Progenitor cell of endocrine pancreas (in vitro differentiated cells): Measurements from ENCODE around the gene PMVK. TPM values are rescaled to one million over a fixed set of nuclear protein-coding genes. Genes with fewer than 3 reads are reported as not detected.

Experiments used
- DNase-seq: peaks from one replicate; pipeline ENCODE4 v3.0.0; 2021; ENCODE audit warnings: low spot score; ENCODE audit not compliant: unreplicated experiment
- H3K27ac Mint-ChIP-seq: 2 replicates; pipeline ENCODE4 v1.8.0; 2021; ENCODE audit warnings: mild to moderate bottlenecking, moderate library complexity, mixed read lengths
- H3K27me3 Mint-ChIP-seq: 2 replicates; pipeline ENCODE4 v1.8.0; 2021; ENCODE audit warnings: mixed read lengths
- H3K36me3 Mint-ChIP-seq: 2 replicates; pipeline ENCODE4 v1.8.0; 2022; ENCODE audit warnings: mixed read lengths; ENCODE audit not compliant: insufficient read depth
- H3K4me1 Mint-ChIP-seq: 2 replicates; pipeline ENCODE4 v1.8.0; 2021; ENCODE audit warnings: low read depth, mixed read lengths
- H3K4me3 Mint-ChIP-seq: 2 replicates; pipeline ENCODE4 v1.8.0; 2021; ENCODE audit warnings: low read depth, mild to moderate bottlenecking, moderate library complexity, mixed read lengths
- H3K9me3 Mint-ChIP-seq: 2 replicates; pipeline ENCODE4 v1.8.0; 2021; ENCODE audit warnings: low read depth, mixed read lengths
- microRNA-seq: library from miRNA; unstranded; fragments of <30 nt; microRNA quantifications from one replicate; pipeline ENCODE4 v1.1.0, GENCODE V29; 2020; ENCODE audit warnings: borderline number of aligned reads; ENCODE audit not compliant: unreplicated experiment
- total RNA-seq: library from RNA; stranded (reverse); gene quantifications from 2 replicates; pipeline ENCODE4 v1.2.1, GENCODE V29; 2021
- TF ChIP-seq, protein P1 (sequence below): fragments of 200-600 bp; sonication (generic); IDR thresholded peaks from one replicate; pipeline ENCODE4 v1.5.0; 2021; ENCODE audit warnings: antibody characterized with exemption, mild to moderate bottlenecking; ENCODE audit not compliant: unreplicated experiment

Gene PMVK
- total RNA-seq, 1 donor from 2014 or later = 26.9 TPM

DNA sequence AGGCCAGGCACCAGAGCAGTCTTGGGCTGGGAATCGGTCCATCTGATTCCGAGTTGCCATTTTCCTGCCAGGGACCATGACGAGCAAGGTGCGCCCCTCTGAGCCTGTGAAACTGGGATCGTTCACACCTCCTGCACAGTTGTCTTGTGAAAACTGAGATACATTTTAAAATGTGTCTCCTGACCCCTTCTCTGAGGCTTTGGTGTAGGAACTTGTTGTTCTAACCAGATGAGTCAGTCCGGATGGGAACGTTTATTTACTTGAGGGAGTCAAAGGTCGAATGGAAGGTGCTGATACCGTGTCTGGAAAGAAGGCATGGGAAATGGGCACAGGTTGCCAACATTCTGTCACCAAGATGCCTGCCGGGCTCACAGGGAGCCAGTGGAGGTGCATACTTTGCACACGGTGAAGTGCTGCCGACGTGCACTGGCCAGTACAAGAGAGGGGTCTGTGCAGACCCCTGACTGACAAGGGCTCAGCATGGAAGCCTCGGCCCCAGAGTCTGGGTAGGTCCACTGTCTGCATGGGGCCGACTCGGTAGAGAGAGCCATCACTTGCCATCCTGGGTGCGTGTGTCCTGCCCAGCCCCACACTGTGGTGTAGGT is 59.0 kb downstream of the PMVK start:
- DNase-seq = no peak
- Mint-ChIP-seq H3K9me3 (no peaks in the 10 kb centered on the region), H3K4me1 (peaks cover 5% of the 10 kb centered on the region), H3K27ac (peak overlapping the region; percentile 59), H3K4me3 (no peak overlapping the region), H3K36me3 (no peaks in the 10 kb centered on the region), H3K27me3 (peaks cover 19% of the 10 kb centered on the region)
- TF ChIP-seq, protein P1, sequence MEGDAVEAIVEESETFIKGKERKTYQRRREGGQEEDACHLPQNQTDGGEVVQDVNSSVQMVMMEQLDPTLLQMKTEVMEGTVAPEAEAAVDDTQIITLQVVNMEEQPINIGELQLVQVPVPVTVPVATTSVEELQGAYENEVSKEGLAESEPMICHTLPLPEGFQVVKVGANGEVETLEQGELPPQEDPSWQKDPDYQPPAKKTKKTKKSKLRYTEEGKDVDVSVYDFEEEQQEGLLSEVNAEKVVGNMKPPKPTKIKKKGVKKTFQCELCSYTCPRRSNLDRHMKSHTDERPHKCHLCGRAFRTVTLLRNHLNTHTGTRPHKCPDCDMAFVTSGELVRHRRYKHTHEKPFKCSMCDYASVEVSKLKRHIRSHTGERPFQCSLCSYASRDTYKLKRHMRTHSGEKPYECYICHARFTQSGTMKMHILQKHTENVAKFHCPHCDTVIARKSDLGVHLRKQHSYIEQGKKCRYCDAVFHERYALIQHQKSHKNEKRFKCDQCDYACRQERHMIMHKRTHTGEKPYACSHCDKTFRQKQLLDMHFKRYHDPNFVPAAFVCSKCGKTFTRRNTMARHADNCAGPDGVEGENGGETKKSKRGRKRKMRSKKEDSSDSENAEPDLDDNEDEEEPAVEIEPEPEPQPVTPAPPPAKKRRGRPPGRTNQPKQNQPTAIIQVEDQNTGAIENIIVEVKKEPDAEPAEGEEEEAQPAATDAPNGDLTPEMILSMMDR = no peak

DNA sequence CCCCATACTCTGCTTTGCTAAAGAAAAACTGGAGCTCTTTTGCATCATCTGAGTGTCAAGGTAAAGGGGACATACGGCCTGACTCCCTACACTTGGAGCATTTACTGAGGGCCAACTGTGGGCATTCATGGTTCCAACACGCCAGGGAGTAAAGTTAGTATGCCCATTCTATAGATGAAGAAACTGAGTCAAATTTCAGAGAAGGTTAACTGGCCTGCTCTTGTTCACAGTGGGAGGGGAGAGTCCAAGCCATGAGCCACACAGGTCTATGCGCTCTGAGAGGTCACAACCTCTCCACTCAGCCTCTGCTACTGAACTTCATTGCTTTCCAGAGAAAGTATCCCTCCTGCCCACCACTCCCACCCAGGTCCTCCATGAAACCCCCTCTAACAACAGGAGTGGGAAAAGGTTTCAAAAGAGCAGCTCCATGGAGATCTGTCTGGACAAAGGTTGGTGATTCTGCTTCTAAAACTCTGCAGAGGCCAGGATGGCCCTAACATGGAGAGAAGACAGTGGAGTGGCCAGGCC is 59.6 kb downstream of the PMVK start:
- no peak overlapping the region for H3K4me3 Mint-ChIP-seq
- peaks cover 19% of the 10 kb centered on the region for H3K27me3 Mint-ChIP-seq
- no peaks in the 10 kb centered on the region for H3K36me3 Mint-ChIP-seq
- peaks cover 5% of the 10 kb centered on the region for H3K4me1 Mint-ChIP-seq
- H3K27ac Mint-ChIP-seq = peak overlapping the region; percentile 59
- no peak for DNase-seq
- H3K9me3 Mint-ChIP-seq = no peaks in the 10 kb centered on the region
- TF ChIP-seq, protein P1 = no peak

Small RNA genes lying within 50 kb of the gene (microRNA-seq; reads per million reads assigned to microRNA genes)
- gene MIR4258 = not detected

Other genes starting within 250 kb of the PMVK start
- 0.36 and 0.86 TPM in 2 replicates for gene KCNN3, start 66.4 kb downstream of the PMVK start, total RNA-seq
- 69.1 and 69.5 TPM in 2 replicates for gene PBXIP1, start 19.4 kb upstream of the PMVK start, total RNA-seq
- gene PYGO2, start 25.1 kb upstream of the PMVK start, total RNA-seq = 49.1 and 52.7 TPM in 2 replicates
- 43.3 and 54.7 TPM in 2 replicates for gene SHC1, start 34.0 kb upstream of the PMVK start, total RNA-seq
- 78.7 and 85.8 TPM in 2 replicates for gene CKS1B, start 38.0 kb upstream of the PMVK start, total RNA-seq
- gene FLAD1, start 46.6 kb upstream of the PMVK start, total RNA-seq = 53.7 and 55.9 TPM in 2 replicates
- 0.84 TPM in 2 replicates for gene LENEP, start 56.9 kb upstream of the PMVK start, total RNA-seq
- gene ZBTB7B, start 66.1 kb upstream of the PMVK start, total RNA-seq = 28.9 and 29.9 TPM in 2 replicates
- 2.2 TPM in 2 replicates for gene DCST2, start 97.1 kb upstream of the PMVK start, total RNA-seq
- gene DCST1, start 97.1 kb upstream of the PMVK start, total RNA-seq = not detected in 2 replicates
- gene ADAM15, start 114.6 kb upstream of the PMVK start, total RNA-seq = 20.9 and 22.1 TPM in 2 replicates
- 45.5 and 46.8 TPM in 2 replicates for gene EFNA4, start 127.0 kb upstream of the PMVK start, total RNA-seq
- 9.0 and 10.5 TPM in 2 replicates for gene EFNA3, start 142.1 kb upstream of the PMVK start, total RNA-seq
- gene EFNA1, start 191.2 kb upstream of the PMVK start, total RNA-seq = 22.1 and 22.2 TPM in 2 replicates
- gene SLC50A1, start 199.1 kb upstream of the PMVK start, total RNA-seq = 33.3 and 35.5 TPM in 2 replicates
- gene DPM3, start 203.8 kb upstream of the PMVK start, total RNA-seq = 45.6 and 49.3 TPM in 2 replicates
- 146 and 149 TPM in 2 replicates for gene KRTCAP2, start 236.6 kb upstream of the PMVK start, total RNA-seq
- gene TRIM46, start 237.1 kb upstream of the PMVK start, total RNA-seq = 21.1 and 25.7 TPM in 2 replicates